ENCODE results near the gene KIT. TPM values are rescaled to one million over a fixed set of nuclear protein-coding genes. Genes with fewer than 3 reads are reported as not detected.
"Not testable (repeated sequence)": the region's sequence is repeated elsewhere in the genome, so short reads cannot be mapped to it uniquely, and the experiment has no call there.

KIT gene
- total RNA-seq, 4 donors from 2014 or later, result 3.1 to 11.7 (median 7.9) TPM

DNA sequence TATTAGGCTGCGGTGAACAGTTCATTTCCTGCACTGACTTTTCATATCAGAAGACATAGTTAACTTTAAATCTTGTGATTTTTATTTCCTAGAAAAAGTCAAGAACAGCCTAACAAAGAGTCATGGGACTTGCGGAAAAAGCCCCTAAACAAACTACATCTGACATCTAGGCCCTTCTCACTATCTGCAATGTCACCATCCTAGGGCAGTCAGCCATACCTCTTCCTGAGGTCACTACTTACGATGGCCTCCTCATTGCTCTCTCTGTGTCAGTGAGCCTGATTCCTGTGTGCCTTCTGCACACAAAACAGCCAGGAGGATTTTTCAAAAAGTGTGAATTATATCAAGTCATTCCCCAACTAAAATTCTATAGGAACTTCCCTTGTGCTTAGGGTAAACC lies 22.4 kb upstream of the KIT start:
- ATAC-seq (ENCODE audit: low FRiP score), result no peak
- TF ChIP-seq, protein P1, sequence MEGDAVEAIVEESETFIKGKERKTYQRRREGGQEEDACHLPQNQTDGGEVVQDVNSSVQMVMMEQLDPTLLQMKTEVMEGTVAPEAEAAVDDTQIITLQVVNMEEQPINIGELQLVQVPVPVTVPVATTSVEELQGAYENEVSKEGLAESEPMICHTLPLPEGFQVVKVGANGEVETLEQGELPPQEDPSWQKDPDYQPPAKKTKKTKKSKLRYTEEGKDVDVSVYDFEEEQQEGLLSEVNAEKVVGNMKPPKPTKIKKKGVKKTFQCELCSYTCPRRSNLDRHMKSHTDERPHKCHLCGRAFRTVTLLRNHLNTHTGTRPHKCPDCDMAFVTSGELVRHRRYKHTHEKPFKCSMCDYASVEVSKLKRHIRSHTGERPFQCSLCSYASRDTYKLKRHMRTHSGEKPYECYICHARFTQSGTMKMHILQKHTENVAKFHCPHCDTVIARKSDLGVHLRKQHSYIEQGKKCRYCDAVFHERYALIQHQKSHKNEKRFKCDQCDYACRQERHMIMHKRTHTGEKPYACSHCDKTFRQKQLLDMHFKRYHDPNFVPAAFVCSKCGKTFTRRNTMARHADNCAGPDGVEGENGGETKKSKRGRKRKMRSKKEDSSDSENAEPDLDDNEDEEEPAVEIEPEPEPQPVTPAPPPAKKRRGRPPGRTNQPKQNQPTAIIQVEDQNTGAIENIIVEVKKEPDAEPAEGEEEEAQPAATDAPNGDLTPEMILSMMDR (IDR thresholded peaks at IDR 0.05), result no peak
- no peak for DNase-seq (ENCODE audit: low spot score)

DNA sequence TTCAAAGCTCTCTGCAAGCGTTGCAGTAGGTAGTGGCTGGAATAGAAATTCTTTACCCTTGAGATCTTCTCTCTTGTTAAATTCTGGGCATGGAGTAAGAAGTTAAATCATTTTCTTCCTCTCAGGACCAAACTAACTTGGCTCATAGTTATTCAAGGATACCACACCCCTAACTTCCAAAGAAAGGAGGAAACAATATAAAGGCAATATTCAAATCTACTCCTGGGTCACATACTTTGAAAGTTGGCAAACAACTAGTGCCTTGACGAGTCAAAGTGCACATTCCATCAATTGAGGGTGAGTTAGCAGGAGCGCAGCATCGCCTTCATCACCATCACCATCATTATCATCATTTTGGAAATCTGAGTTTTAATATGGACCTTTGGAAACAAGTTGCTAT lies 20.4 kb upstream of the KIT start:
- TF ChIP-seq, protein P1 (IDR thresholded peaks at IDR 0.05), result no peak
- DNase-seq (ENCODE audit: low spot score) (no peak), ATAC-seq (ENCODE audit: low FRiP score) (no peak)

DNA sequence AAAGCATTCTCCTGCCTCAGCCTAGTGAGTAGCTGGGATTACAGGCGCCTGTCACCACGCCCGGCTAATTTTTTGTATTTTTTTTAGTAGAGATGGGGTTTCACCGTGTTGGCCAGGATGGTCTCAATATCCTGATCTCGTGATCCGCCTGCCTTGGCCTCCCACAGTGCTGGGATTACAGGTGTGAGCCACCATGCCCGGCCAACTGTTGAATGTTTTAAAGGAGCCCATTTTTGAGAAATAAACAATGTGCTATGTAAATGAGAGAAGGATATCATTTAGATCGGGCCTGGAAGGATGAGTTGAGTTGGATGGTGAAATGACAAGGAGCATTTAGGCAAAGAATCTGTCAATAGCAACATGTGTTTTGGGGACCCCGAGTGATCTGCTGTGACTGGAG lies 16.7 kb upstream of the KIT start:
- DNase-seq (ENCODE audit: low spot score); ATAC-seq (ENCODE audit: low FRiP score): not testable (repeated sequence)

DNA sequence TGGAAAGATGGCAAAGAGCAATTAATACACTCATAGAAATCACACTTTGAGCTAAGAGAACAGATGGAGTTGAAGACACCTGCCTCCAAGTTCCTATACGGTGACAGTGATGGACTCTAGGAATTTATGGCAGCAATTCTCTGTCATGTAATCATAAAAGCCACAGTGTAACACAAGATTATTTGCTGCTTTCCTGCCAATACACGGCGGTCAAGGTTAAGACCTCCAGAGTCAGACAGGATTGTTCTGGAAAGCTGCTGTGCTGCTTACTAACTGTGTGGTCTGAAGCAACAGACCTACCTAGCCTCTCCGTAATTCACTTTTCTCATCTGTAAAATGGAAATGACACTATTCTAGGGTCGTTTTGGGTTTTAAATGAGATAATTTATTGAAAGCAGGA lies 14.6 kb upstream of the KIT start:
- no peak for ATAC-seq (ENCODE audit: low FRiP score)

DNA sequence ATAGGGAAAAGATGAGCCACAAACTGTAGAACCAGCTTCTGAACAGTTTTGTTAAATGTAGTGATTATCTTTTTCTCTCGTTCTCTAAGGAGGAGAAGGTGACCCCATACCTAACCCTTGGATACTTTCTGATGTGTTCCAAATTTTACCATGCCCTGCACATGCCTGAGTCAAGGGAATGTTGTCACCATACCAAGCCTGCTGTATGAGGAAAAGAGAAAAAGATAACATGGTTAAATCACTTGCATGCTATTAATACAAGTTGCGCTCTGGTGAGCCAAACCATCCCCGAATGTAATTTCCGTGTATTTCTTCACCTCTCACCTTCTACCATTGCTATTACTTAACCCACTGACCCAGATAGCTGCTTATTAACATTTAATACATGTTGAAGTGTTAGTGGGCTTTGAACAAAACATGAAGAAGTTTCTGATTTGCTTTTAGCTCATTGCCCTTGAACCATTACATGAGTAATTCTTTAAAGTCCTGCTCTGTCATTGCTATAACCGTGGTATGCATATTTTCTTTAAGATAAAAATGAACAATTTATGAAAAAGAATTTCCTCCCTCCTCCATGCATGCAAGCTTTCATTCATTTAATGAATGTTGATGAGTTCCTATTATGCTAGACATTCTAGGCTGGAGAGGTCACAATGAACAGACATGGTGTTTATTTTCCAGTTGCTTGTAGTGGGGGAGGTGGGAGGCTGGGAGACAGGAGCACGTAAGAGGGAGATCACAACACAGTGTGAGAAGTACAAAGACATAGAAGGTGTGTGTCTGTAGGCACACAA lies 13.6 kb upstream of the KIT start:
- TF ChIP-seq, protein P1 (IDR thresholded peaks at IDR 0.05), result no peak
- no peak for DNase-seq (ENCODE audit: low spot score)
- ATAC-seq (ENCODE audit: low FRiP score), result no peak

More for the DNA sequence above, 14.6 kb upstream of the KIT start:
- no peak for DNase-seq (ENCODE audit: low spot score)
- TF ChIP-seq, protein P1 (IDR thresholded peaks at IDR 0.05), result no peak

DNA sequence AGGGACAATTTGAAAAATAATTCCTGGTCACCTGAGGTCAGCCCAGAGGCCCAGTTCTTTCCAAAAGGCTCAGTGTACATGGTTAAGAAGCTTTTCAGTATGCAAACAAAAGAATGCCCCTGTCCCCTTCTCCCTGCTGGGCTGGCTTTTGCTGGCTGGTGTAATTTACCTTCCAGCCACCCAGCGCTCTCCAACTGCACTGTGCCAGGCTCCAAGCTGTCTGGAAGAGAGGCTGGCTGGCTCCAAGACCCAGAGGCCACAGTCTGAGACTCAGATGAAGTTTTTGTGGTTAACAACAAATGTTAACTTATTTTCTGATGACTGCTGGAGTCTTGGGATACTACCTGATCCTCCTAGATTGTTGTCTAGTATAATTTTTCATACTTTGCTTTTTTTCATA lies 11.9 kb upstream of the KIT start:
- TF ChIP-seq, protein P1 (IDR thresholded peaks at IDR 0.05), result no peak
- DNase-seq (ENCODE audit: low spot score), result no peak
- no peak for ATAC-seq (ENCODE audit: low FRiP score)

DNA sequence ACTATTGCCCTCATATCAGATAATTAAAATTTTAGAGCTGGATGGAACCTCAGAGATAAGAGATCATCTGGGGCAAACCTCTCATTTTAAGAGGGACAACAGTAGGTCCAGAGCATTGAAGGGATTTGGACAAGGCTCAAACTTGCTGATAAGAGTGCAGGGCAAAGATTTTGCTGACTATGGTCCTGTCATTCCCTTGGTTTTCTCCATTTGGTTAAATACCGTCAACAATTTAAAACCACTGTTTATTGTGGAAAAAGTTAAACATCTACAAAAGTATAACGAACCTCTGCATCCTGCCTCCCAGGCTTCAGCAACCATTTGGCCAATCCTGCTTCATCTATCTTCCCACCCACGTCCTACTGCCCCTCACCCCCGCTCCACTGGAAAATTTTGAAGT lies 10.7 kb upstream of the KIT start:
- DNase-seq (ENCODE audit: low spot score) (no peak), ATAC-seq (ENCODE audit: low FRiP score) (no peak)
- TF ChIP-seq, protein P1 (IDR thresholded peaks at IDR 0.05), result no peak

All from omental fat pad (tissue), 4 donors.